HEK293 (cell line): Measurements from ENCODE around the gene KCTD17.

Experiments
- CTCF ChIP-seq: fragments of 450-650 bp; formaldehyde crosslinking; IDR thresholded peaks from 2 replicates; pipeline ENCODE4 v1.5.1; 2016; ENCODE audit warnings: missing biosample characterization, missing genetic modification characterization
- REST ChIP-seq: fragments of 450-650 bp; formaldehyde crosslinking; IDR thresholded peaks from 2 replicates; pipeline ENCODE4 v1.5.1; 2016; ENCODE audit warnings: missing biosample characterization, missing genetic modification characterization
- ZBTB21 ChIP-seq: fragments of 450-650 bp; formaldehyde crosslinking; IDR thresholded peaks from 2 replicates; pipeline ENCODE4 v1.5.1; 2017; ENCODE audit warnings: missing biosample characterization, missing genetic modification characterization
- ZBTB26 ChIP-seq: fragments of 450-650 bp; formaldehyde crosslinking; optimal IDR thresholded peaks from 2 replicates; pipeline ENCODE3; 2016; ENCODE audit warnings: missing biosample characterization, mild to moderate bottlenecking, missing genetic modification characterization
- ZBTB7A ChIP-seq: fragments of 450-650 bp; formaldehyde crosslinking; IDR thresholded peaks from 2 replicates; pipeline ENCODE4 v1.5.1; 2016; ENCODE audit warnings: low read depth, missing biosample characterization, missing genetic modification characterization
- ZBTB8A ChIP-seq: fragments of 450-650 bp; formaldehyde crosslinking; IDR thresholded peaks from 2 replicates; pipeline ENCODE4 v1.5.1; 2016; ENCODE audit warnings: missing biosample characterization, missing genetic modification characterization
- ZNF175 ChIP-seq: fragments of 450-650 bp; formaldehyde crosslinking; IDR thresholded peaks from 2 replicates; pipeline ENCODE4 v1.5.1; 2016; ENCODE audit warnings: missing biosample characterization, missing genetic modification characterization
- ZNF184 ChIP-seq: fragments of 450-650 bp; IDR thresholded peaks from 2 replicates; pipeline ENCODE4 v1.5.1; 2018; ENCODE audit warnings: missing biosample characterization, mild to moderate bottlenecking, missing genetic modification characterization
- ZNF530 ChIP-seq: fragments of 450-650 bp; formaldehyde crosslinking; IDR thresholded peaks from 2 replicates; pipeline ENCODE4 v1.5.1; 2016; ENCODE audit warnings: low read depth, missing biosample characterization, missing genetic modification characterization
- ZNF621 ChIP-seq: fragments of 450-650 bp; formaldehyde crosslinking; IDR thresholded peaks from 2 replicates; pipeline ENCODE4 v1.5.1; 2017; ENCODE audit warnings: missing biosample characterization, missing genetic modification characterization
- ZNF704 ChIP-seq: fragments of 450-650 bp; formaldehyde crosslinking; IDR thresholded peaks from 2 replicates; pipeline ENCODE4 v1.5.1; 2016; ENCODE audit warnings: missing biosample characterization, missing genetic modification characterization
- TF ChIP-seq, protein P1 (sequence below): fragments of 450-650 bp; formaldehyde crosslinking; IDR thresholded peaks from 2 replicates; pipeline ENCODE4 v1.5.1; 2016; ENCODE audit warnings: missing biosample characterization, missing genetic modification characterization
- TF ChIP-seq, protein P2 (sequence below): fragments of 450-650 bp; formaldehyde crosslinking; IDR thresholded peaks from 2 replicates; pipeline ENCODE4 v1.5.1; 2016; ENCODE audit warnings: missing biosample characterization, missing genetic modification characterization

GRCh38 chr22:37001826-37002225 is 49.7 kb upstream of the KCTD17 start:
- no peak for TF ChIP-seq ZNF175 (tag by site-specific recombination)
- TF ChIP-seq ZNF530 (tag by site-specific recombination) = no peak
- TF ChIP-seq ZBTB8A (tag by site-specific recombination) = no peak
- TF ChIP-seq CTCF (tag by site-specific recombination) = no peak
- no peak for TF ChIP-seq ZNF621
- TF ChIP-seq ZBTB7A = no peak
- no peak for TF ChIP-seq REST (tag by site-specific recombination)
- no peak for TF ChIP-seq ZBTB26 (tag by site-specific recombination)
- TF ChIP-seq ZBTB21 (tag by site-specific recombination) = no peak
- TF ChIP-seq, protein P1, sequence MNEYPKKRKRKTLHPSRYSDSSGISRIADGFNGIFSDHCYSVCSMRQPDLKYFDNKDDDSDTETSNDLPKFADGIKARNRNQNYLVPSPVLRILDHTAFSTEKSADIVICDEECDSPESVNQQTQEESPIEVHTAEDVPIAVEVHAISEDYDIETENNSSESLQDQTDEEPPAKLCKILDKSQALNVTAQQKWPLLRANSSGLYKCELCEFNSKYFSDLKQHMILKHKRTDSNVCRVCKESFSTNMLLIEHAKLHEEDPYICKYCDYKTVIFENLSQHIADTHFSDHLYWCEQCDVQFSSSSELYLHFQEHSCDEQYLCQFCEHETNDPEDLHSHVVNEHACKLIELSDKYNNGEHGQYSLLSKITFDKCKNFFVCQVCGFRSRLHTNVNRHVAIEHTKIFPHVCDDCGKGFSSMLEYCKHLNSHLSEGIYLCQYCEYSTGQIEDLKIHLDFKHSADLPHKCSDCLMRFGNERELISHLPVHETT = no peak
- no peak for TF ChIP-seq ZNF704
- TF ChIP-seq, protein P2, sequence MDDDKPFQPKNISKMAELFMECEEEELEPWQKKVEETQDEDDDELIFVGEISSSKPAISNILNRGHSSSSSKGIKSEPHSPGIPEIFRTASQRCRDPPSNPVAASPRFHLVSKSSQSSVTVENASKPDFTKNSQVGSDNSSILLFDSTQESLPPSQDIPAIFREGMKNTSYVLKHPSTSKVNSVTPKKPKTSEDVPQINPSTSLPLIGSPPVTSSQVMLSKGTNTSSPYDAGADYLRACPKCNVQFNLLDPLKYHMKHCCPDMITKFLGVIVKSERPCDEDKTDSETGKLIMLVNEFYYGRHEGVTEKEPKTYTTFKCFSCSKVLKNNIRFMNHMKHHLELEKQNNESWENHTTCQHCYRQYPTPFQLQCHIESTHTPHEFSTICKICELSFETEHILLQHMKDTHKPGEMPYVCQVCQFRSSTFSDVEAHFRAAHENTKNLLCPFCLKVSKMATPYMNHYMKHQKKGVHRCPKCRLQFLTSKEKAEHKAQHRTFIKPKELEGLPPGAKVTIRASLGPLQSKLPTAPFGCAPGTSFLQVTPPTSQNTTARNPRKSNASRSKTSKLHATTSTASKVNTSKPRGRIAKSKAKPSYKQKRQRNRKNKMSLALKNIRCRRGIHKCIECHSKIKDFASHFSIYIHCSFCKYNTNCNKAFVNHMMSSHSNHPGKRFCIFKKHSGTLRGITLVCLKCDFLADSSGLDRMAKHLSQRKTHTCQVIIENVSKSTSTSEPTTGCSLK (tag by site-specific recombination) = no peak
- no peak for TF ChIP-seq ZNF184
